GM15510 (cell line): Measurements from ENCODE around the gene AMDHD1.

Experiments used
- POLR2A ChIP-seq: IDR thresholded peaks from 3 replicates; pipeline ENCODE4 v1.6.1; 2011; ENCODE audit warnings: borderline replicate concordance; ENCODE audit not compliant: insufficient read length; ENCODE audit errors: extremely low read depth

AMDHD1 gene

GRCh38 chr12:95943330-95943842 is at the start of gene AMDHD1:
TSS of gene AMDHD1 (plus strand) at chr12:95943331. CDS start at chr12:95943399, 68 bp downstream.
- TF ChIP-seq POLR2A, result no peak

GRCh38 chr12:95896846-95897245 is 46.3 kb upstream of the AMDHD1 start:
- no peak for TF ChIP-seq POLR2A

GRCh38 chr12:95898081-95898480 is 45.0 kb upstream of the AMDHD1 start:
- no peak for TF ChIP-seq POLR2A

GRCh38 chr12:95908573-95908972 is 34.6 kb upstream of the AMDHD1 start:
- no peak for TF ChIP-seq POLR2A

GRCh38 chr12:95909871-95910270 is 33.3 kb upstream of the AMDHD1 start:
- TF ChIP-seq POLR2A, result no peak

- no peak for TF ChIP-seq POLR2A
Measured at GRCh38 chr12:95918194-95918993, 24.7 kb upstream of the AMDHD1 start.

GRCh38 chr12:95919110-95919509 is 24.0 kb upstream of the AMDHD1 start:
- no peak for TF ChIP-seq POLR2A

- no peak for TF ChIP-seq POLR2A
Measured at GRCh38 chr12:95922231-95922630, 20.9 kb upstream of the AMDHD1 start.

GRCh38 chr12:95940514-95940913 is 2.6 kb upstream of the AMDHD1 start:
- TF ChIP-seq POLR2A, result no peak

GRCh38 chr12:95942101-95942523 is 1.0 kb upstream of the AMDHD1 start:
- TF ChIP-seq POLR2A, result no peak

- peak; percentile 63 for TF ChIP-seq POLR2A
Measured at GRCh38 chr12:95942524-95943329, 404 bp upstream of the AMDHD1 start, which contains the start of gene CCDC38. TSS of gene CCDC38 (minus strand) at chr12:95942614. CDS start at chr12:95936509, 6,105 bp downstream.

- no peak for TF ChIP-seq POLR2A
Measured at GRCh38 chr12:95944108-95944704, 1.1 kb downstream of the AMDHD1 start.

GRCh38 chr12:95949477-95950206 is 6.5 kb downstream of the AMDHD1 start:
- no peak for TF ChIP-seq POLR2A

GRCh38 chr12:95951515-95951914 is 8.4 kb downstream of the AMDHD1 start:
- TF ChIP-seq POLR2A, result no peak
